GM21390 (cell line): ENCODE measurements around the gene SLC12A4.
"Not testable (repeated sequence)": the region's sequence is repeated elsewhere in the genome, so short reads cannot be mapped to it uniquely, and the experiment has no call there.

Source experiments
- ATAC-seq: cut with Tn5 transposase; IDR thresholded peaks from one replicate; pipeline ENCODE4 v1.9.1; 2021; ENCODE audit not compliant: unreplicated experiment

The SLC12A4 gene

DNA sequence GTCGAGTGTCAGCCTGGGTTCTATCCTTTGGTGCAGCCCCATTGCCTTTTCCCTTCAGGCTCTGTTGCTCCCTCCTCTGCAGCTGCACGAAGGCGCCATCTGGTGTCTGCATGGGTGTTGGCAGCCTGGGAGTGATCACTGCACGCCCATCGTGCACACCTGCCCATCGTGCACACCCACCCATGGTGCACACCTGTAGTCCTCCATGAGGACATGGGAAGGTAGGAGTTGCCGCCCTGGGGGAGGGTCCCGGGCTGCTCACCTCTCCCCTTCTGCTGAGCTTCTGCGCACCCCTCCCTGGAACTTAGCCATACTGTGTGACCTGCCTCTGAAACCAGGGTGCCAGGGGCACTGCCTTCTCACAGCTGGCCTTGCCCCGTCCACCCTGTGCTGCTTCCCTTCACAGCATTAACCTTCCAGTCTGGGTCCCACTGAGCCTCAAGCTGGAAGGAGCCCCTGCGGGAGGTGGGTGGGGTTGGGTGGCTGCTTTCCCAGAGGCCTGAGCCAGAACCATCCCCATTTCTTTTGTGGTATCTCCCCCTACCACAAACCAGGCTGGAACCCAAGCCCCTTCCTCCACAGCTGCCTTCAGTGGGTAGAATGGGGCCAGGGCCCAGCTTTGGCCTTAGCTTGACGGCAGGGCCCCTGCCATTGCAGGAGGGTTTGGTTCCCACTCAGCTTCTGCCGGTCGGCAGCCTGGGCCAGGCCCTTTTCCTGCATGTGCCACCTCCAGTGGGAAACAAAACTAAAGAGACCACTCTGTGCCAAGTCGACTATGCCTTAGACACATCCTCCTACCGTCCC is 39.7 kb downstream of the SLC12A4 start:
- ATAC-seq: no peak

DNA sequence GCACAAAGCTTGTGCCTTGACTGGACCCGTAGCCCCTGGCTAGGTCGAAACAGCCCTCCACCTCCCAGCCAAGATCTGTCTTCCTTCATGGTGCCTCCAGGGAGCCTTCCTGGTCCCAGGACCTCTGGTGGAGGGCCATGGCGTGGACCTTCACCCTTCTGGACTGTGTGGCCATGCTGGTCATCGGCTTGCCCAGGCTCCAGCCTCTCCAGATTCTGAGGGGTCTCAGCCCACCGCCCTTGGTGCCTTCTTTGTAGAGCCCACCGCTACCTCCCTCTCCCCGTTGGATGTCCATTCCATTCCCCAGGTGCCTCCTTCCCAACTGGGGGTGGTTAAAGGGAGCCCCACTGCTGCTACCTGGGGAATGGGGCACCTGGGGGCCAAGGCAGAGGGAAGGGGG is 40.3 kb downstream of the SLC12A4 start:
- ATAC-seq: no peak

DNA sequence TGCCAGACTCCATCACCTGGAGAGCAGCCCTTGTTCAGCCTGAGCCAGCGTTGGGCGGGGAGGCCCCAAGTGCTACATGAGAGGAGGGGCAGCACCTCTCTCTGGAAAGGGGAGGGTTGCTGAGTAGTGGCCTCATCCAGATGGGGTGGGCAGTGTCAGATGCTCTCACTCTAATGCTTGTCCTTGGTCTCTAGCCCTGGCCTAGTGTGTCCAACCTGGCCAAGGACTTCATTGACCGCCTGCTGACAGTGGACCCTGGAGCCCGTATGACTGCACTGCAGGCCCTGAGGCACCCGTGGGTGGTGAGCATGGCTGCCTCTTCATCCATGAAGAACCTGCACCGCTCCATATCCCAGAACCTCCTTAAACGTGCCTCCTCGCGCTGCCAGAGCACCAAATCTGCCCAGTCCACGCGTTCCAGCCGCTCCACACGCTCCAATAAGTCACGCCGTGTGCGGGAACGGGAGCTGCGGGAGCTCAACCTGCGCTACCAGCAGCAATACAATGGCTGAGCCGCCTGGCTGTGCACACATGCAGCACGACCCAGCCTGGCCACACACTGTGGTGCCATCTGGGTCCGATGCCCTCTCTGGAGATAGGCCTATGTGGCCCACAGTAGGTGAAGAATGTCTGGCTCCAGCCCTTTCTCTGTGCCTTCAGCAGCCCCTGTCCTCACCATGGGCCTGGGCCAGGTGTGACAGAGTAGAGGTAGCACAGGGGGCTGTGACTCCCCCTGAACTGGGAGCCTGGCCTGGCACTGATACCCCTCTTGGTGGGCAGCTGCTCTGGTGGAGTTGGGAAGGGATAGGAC is 41.1 kb downstream of the SLC12A4 start:
- ATAC-seq: no peak

DNA sequence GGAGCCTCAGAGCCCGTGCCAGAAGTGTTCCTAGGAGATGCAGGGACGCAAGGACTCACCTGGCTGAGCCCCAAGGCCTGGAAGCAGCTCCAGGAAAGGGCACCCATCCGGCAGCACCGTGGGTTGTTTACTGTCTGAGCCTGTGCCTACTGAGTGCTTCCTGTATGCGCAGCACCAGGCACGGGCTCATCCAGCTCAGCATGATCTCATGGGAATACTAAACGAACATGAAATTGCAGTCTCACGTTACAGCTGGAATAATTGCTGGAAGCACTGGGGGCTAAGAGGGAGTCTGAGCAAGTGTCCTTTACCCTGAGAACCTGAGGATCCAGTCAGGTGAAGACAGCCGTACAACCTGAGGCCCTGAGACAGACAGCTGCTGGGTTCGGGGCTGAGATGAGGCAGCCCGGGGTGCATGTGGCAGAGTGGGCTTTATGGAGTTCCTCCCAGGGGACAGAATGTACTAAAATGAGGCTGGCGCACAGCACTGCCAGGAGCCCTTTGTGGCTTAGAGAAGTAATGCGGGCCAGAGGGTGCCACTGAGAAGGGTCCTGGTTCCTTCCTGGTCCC is 42.2 kb downstream of the SLC12A4 start:
- no peak for ATAC-seq

DNA sequence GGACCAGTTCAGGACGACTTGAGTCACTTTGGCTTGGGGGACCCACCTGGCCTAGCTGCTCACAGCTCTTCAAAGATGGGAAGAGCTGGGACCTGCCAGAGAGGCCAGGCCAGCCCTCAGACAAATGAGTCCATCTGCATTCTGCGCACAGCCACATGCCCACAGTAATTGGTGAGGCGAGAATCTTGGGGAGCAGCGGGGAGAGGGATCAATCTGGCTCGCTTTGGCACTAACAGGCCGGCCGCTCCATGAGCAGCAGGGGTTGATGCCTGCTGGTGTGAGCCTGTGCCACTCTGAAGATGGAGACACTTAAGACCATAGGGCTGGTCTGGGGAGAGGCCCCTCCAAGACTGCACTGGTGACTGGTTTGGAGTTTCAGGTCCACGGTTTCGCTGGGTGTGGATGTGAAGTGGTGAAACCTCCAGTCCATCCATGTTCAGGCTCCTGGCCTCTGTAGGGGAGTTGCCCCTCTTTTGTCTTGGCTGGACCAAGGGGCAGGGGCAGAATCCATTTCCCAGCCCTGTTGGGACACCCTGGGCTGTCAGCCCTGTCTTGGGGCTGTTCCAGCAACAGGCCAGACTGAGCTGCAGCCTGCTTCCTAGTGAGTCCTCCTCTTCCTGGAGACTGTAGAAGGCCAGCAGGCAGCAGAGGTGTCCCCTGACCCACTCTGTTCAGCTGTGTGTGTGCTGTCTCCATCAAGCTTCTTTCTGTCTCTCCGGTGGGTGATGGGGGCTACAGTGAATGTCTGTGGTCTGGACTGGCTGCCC is 44.1 kb downstream of the SLC12A4 start:
- no peak for ATAC-seq

DNA sequence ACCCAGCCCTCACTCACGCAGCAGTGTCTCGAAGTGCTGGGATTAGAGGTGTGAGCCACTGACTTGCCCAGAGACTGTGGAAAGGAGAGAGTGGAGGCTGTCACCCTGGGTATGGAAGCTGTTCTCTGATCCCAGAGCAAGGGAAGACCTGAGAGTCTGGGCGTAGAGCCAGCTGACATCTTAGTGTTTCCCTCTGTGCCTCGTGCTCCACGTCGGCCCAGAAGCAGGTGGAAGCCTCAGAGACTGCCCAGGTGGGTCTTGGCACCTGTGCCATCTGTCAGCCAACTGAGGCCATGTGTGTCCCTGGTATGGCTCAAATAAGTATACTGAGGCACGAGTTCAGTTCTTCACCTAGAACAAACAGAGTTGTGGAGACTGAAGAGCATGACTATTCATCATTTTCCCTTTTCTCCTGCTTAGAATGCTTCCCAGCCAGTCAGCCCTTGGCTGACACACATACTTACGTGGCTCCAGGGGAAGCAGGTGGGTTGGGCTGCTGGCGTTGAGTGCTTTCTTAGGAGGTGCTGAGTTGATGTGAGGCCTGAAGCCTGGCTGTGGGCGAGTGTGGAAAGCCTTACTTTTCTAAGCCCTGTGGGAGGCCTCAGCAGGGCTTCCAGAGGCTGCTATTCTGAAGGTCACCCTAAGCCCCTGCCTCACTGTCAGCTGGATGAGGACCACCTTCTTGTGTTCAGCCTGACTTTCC is 44.9 kb downstream of the SLC12A4 start:
- ATAC-seq: no peak

DNA sequence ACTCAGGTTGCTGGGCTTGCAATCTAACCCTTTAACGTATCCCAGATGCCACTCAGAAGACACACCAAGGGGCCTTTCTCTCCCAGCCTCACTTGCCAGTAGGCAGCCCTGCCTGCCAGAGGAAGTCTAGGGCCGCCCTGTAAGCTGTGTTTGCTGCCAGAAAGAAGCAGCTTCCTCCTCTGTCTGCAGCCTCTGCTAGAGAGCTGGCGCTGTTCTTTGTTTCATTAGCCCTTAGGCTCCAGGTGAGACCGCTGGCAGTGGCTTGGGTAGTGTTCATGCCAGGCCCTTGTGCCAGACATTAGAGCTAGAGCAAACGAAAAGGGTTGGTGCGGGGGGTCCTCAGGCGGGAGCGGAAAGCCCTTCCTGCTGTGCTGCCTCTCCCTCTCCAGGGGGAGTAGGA is 45.7 kb downstream of the SLC12A4 start:
- ATAC-seq: no peak

DNA sequence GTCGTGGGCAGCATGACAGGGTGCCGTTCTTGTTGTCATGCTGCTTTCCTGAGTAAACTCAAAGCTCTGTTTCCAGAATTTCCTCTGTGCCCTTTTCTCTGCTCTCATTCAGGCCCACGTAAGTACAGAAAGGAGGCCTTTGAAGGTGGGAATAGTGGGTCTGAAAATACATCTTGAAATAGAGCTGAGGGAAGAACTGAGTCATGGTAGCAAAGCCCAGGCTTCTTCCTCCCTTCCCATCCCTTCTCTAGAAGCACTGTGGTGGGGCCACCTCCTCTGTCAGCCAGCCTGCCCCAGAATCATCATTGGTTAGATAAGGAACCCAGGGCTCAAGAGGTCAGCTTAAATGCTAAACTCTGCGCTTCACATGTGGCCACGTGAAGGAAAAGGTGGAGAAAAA is 46.2 kb downstream of the SLC12A4 start:
- ATAC-seq: no peak

DNA sequence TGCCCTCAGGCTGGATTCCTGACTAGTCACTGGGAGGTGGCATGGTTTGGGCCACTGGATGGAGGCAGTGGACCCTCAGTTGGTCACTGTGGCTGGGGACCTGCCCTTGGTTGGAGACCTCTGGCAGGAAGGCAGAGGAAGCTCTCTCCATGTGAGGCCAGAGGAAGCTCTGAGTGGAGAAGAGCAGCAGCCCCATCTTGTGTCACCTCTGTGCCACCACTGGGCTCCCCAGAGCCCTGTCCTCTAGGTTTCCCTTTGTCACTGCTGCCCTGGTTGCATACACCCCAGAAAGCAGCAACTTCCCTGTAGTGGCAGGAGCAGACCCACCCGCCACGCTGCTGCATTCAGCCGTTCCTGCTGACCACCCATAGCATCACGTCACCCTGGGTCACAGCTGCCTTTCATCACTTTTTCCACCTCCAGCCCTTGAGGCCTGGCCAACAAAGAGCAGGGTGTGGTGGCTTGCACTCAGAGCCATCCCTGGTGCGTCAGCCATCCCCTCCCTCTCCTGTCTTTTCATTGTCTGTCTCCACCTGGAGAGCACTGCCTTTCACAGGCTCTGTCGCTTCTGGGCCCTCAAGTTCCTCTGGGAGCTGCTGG is 48.7 kb downstream of the SLC12A4 start:
- no peak for ATAC-seq

DNA sequence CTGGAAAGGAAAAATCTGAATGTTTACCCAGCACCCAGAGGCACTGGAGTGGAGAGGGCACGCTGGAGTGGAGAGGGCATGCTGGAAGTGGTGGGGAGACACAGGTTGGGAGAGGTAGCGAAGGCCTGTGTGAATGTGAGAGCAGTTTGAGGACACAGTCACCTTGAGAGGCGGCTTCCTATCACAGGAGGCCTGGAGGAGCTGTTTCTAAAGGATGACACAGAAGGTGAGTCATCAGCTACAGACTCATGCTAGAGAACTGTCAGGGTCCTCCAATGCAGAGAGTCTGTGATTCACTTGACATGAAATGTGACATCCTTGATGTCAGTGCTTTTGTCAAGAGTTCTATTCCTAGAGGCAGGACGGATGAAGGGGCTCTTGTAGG is 50.6 kb downstream of the SLC12A4 start:
- no peak for ATAC-seq

DNA sequence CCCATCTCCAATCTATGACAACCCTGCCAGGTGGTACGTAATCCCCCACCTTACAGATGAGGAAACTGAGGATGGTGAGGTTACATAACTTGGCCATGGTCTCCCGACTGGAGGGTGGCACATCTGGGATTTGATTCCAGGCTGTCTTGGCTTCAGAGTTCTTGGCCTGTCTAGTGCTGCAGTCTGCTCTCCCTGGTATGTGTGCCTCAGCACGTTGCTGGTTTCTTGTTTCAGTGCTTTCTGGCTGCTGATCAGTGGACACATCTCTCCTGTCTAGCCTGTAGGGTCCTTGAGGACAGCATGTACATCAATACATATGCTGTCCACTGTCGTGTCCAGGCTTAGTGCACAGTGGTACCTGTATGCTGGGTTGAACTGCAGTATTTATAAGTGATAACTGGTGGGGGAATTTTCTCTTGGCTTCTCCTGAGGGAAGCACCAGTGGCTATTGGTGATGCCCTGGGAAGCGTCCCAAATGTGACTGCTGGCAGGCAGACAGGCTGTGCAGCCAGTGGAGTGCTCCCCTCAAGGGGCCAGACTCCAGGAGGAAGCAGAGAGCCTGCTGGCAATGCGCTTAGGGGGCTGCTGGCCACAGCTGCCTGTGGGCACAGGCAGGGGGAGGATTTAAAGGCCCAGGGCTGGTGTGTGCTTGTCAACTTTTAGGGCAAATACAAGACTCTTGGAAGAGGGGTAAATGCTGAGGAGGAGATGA is 51.1 kb downstream of the SLC12A4 start:
- ATAC-seq: no peak

DNA sequence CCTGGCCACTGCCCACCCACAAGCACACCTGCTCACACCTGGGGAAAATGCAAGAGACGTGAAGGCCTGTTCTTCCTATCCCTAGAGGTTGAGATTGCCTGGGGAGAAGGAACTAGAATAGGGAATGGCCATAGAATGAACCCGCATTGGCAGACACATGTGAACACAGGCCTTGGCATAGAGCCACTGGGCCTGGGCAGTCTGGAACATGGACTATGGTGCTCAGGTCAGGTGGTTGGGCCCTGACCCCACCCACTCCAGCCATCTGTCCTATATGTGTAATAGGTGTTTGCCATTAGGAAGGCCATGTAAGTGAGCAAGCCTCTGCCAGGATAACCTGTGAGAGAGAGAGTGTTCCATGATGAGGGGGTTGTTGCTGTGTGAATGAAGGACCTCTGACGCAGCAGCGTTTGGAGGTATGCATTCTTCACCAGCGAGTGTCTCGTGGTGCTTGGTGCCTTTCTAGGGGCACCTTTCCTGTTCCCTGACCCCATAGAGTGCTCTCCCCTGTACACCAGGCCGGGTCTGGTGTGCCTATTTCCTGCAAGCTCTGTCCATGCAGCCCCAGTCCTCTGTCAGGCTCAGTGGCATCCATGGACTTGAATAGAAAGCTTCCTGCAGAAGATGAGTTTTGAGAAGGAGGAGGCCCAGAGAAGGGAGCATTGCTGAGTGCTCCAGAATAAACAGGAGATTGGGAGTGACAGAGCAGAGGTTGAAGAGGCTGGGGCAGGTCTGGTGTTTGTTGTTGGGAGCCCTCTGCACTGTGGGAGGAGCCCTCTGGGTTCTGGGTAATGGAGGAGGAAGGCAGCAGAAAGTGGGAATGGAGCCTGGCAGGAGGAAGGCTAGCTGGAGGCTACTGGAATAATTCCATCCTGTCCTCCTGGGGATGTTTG is 52.4 kb downstream of the SLC12A4 start:
- no peak for ATAC-seq

DNA sequence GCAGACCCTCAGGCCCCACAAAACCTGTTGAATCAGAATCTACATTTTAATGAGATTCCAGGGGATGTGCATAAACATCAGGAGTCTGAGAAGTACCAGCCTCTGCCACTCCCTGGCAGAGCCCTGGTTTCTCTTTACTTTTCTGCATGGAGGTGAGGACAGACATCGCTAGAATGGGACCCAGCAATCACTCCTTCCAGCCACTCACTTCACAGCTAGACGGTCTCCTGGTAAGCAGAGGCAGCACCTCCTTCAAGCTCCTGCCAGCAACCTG is 53.0 kb downstream of the SLC12A4 start:
- ATAC-seq: not testable (repeated sequence)

DNA sequence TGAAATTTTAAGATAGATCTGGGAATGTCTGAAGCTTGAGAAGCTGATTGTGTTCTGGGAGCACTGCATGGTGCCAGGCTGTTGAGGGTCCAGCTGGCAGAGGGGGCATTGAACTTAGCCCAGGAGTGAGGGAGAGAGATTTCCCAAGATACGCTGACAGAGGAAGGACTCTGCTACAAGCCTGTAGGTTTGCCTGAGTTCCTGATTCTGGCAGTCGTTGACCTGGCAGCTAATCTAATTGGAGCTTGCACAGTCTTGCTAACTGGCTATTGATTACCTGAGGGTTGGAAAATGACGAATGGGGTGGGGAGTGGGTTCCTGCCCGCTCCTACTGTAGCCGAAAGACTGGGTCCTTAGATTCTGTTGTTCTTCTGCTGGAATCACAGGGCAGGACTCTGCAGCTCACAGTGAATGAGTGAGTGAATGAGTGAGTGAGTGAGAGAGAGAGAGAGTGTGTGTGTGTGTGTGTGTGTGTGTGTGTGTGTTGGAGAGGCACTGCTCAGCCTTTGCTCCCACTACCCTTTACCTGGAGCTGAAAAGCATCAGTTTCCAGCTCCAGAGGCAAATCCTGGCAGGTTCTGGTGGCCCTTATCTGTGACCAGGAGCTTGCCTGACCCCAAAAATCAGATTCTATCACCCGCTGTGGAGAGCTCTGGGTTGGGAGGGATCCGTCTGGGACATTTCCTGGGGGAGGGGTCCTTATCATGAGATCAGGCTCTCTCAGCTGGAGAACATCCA is 53.5 kb downstream of the SLC12A4 start:
- no peak for ATAC-seq

DNA sequence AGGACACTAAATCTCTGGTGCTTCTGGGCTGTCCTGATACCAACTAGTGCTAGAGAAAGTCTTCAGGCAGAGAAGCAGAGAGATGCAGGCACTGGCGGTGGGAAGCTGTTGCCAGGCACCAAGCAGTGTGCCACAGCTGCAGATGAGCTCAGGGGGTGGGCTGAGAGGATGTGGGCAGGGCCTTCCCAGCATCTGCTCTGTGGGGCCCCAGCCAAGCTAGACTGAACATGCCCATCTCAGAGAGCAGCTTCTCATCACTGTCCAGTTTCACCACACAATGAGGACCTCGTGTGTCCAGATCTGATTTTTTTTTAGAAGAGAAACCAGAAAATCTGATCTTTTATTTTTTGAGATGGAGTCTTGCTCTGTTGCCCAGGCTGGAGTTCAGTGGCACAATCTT is 58.3 kb downstream of the SLC12A4 start:
- ATAC-seq: no peak

DNA sequence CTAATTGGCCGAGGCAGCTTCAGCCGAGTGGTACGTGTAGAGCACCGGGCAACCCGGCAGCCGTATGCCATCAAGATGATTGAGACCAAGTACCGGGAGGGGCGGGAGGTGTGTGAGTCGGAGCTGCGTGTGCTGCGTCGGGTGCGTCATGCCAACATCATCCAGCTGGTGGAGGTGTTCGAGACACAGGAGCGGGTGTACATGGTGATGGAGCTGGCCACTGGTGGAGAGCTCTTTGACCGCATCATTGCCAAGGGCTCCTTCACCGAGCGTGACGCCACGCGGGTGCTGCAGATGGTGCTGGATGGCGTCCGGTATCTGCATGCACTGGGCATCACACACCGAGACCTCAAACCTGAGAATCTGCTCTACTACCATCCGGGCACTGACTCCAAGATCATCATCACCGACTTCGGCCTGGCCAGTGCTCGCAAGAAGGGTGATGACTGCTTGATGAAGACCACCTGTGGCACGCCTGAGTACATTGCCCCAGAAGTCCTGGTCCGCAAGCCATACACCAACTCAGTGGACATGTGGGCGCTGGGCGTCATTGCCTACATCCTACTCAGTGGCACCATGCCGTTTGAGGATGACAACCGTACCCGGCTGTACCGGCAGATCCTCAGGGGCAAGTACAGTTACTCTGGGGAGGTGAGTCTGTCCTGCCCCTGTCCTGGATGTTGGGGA is 59.2 kb downstream of the SLC12A4 start:
- ATAC-seq: no peak

DNA sequence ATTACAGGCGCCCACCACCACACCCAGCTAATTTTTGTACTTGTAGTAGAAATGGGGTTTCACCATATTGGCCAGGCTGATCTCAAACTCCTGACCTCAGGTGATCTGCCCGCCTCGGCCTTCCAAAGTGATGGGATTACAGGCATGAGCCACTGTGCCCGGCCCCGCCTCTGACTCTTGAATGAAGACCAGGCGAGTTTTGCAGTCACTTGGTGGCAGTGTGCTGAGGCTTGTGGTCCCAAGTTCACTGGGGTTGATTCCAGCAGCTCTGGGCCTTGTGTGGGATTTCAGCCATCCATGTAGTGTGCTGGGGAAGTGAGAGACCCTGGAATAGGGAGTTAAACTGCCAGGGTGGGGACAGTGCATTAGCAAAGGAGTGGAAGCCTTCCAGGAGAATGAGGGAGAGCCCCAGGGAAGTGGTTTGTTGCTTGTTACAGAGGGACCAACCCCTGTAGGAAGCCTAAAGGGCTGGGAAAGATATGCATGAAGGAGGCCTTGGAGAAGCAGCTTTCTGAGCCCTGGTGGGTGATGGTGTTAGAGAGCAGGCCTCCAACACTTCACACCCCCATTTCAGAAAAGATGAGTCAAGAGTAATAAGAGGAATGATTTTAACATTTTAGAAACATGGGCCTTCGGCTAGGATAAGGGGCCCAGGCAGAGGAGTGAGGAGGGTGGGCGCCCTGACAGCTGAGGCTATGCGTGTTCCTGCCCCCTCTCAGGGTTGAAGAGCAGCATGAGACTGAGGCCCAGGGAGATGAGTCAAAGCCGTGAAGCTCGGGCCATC is 60.8 kb downstream of the SLC12A4 start:
- ATAC-seq: no peak
